OCI-LY1 (cell line): ENCODE measurements around the gene AMDHD1.

Experiments used
- EZH2 ChIP-seq: fragments of 200-600 bp; sonication (generic), shearing (Covaris generic); IDR thresholded peaks from 2 replicates; pipeline ENCODE4 v1.8.0; 2017; ENCODE audit warnings: borderline replicate concordance, mixed run types, mild to moderate bottlenecking, antibody characterized with exemption, low read length, moderate library complexity, mixed read lengths
- TF ChIP-seq, protein P1 (sequence below): fragments of 200-600 bp; sonication (generic), shearing (Covaris generic); IDR thresholded peaks from 2 replicates; pipeline ENCODE4 v1.5.1; 2017; ENCODE audit warnings: mild to moderate bottlenecking, antibody characterized with exemption, low read length, moderate library complexity, mixed read lengths

DNA sequence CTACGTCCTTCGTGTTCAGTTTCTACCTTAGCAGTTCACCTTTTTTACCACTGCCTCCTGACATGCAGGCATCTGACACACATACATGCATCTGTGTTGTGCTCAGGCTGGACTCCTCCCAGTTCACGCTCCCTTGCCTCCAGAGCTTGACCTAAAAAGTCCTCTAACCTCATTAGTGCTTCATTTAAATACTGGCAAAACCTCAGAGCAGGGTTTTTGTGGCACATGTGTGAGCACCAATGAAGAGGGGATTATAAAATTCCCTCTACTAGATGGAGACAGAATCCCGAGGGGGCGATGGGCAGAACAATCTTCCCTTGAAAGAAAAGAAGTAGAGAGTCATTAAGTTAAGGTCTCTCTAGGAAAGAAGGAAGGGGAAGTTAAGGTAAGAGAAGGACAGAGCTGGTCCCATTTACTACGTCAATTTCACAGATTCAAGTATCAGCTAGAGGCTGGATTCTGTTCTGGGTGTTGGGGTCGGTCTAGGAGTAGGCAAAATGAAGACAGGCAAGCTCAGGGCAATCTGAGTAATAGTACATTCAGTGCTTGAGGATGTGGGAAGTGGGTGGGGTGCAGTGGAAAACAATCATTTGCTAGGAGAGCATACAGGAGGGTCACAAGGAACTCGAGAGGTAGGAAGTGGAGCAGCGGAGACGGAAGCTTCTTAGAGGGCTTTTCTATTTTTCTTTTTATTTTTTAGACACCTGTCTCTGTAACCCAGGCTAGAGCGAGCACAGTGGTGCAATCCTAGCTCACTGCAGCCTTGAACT, 45.6 kb downstream of the AMDHD1 start:
- TF ChIP-seq, protein P1, sequence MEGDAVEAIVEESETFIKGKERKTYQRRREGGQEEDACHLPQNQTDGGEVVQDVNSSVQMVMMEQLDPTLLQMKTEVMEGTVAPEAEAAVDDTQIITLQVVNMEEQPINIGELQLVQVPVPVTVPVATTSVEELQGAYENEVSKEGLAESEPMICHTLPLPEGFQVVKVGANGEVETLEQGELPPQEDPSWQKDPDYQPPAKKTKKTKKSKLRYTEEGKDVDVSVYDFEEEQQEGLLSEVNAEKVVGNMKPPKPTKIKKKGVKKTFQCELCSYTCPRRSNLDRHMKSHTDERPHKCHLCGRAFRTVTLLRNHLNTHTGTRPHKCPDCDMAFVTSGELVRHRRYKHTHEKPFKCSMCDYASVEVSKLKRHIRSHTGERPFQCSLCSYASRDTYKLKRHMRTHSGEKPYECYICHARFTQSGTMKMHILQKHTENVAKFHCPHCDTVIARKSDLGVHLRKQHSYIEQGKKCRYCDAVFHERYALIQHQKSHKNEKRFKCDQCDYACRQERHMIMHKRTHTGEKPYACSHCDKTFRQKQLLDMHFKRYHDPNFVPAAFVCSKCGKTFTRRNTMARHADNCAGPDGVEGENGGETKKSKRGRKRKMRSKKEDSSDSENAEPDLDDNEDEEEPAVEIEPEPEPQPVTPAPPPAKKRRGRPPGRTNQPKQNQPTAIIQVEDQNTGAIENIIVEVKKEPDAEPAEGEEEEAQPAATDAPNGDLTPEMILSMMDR: no peak
- no peak for TF ChIP-seq EZH2
